ENCODE results near the gene SPRED1. TPM values are rescaled to one million over a fixed set of nuclear protein-coding genes. Genes with fewer than 3 reads are reported as not detected.

Gene SPRED1
- total RNA-seq, 4 donors from 2014 or later, result 11.8 to 30.0 (median 19.7) TPM

GRCh38 chr15:38324939-38325647 lies 72.5 kb downstream of the SPRED1 start:
- no peak overlapping the region for H3K4me3 ChIP-seq
- H3K36me3 ChIP-seq, result peaks cover 0 to 40% of the 10 kb centered on the region in 2 donors
- no peaks in the 10 kb centered on the region for H3K4me1 ChIP-seq
- 88% methylated on average over 5 to 7 of the region's 7 CpGs for WGBS, 2 donors (ENCODE audit: low coverage in 1 of 2)
- TF ChIP-seq CTCF (IDR thresholded peaks at IDR 0.05) (no peak), POLR2AphosphoS5 (IDR thresholded peaks at IDR 0.05) (no peak), EP300 (IDR thresholded peaks at IDR 0.05) (no peak), POLR2A (IDR thresholded peaks at IDR 0.05) (no peak)
- H3K27ac ChIP-seq, result no peak overlapping the region
- no peaks in the 10 kb centered on the region for H3K9me3 ChIP-seq
- no peak for ATAC-seq
- no peaks in the 10 kb centered on the region for H3K27me3 ChIP-seq

- no peaks in the 10 kb centered on the region for H3K27me3 ChIP-seq
- TF ChIP-seq POLR2AphosphoS5 (IDR thresholded peaks at IDR 0.05) (no peak), POLR2A (IDR thresholded peaks at IDR 0.05) (no peak), EP300 (IDR thresholded peaks at IDR 0.05) (no peak), CTCF (IDR thresholded peaks at IDR 0.05) (no peak)
- H3K9me3 ChIP-seq, result no peaks in the 10 kb centered on the region
- peaks cover 0 to 40% of the 10 kb centered on the region in 2 donors for H3K36me3 ChIP-seq
- WGBS, 2 donors (ENCODE audit: low coverage in 1 of 2), result 100% methylated on average over 1 of the region's 1 CpG; no CpG with 5 or more reads in 1 of the 2 donors
- H3K4me3 ChIP-seq, result no peak overlapping the region
- H3K27ac ChIP-seq, result no peak overlapping the region
- H3K4me1 ChIP-seq, result no peaks in the 10 kb centered on the region
- ATAC-seq, result no peak
Measured at GRCh38 chr15:38325648-38325990, 73.0 kb downstream of the SPRED1 start.

GRCh38 chr15:38332711-38333110 lies 80.1 kb downstream of the SPRED1 start:
- H3K36me3 ChIP-seq, result no peaks in the 10 kb centered on the region
- H3K4me3 ChIP-seq, result no peak overlapping the region
- 86% methylated on average over 1 of the region's 1 CpG; no CpG with 5 or more reads in 1 of the 2 donors for WGBS, 2 donors (ENCODE audit: low coverage in 1 of 2)
- H3K27me3 ChIP-seq, result no peaks in the 10 kb centered on the region
- H3K27ac ChIP-seq, result no peak overlapping the region
- TF ChIP-seq CTCF (IDR thresholded peaks at IDR 0.05) (no peak), EP300 (IDR thresholded peaks at IDR 0.05) (no peak), POLR2A (IDR thresholded peaks at IDR 0.05) (no peak), POLR2AphosphoS5 (IDR thresholded peaks at IDR 0.05) (no peak)
- no peaks in the 10 kb centered on the region for H3K9me3 ChIP-seq
- no peak for ATAC-seq
- H3K4me1 ChIP-seq, result no peaks in the 10 kb centered on the region

- H3K27me3 ChIP-seq, result no peaks in the 10 kb centered on the region
- no peak overlapping the region for H3K27ac ChIP-seq
- ATAC-seq, result no peak
- H3K9me3 ChIP-seq, result no peaks in the 10 kb centered on the region
- H3K4me3 ChIP-seq, result no peak overlapping the region
- TF ChIP-seq POLR2A (IDR thresholded peaks at IDR 0.05), result no peak
- no peak for TF ChIP-seq EP300 (IDR thresholded peaks at IDR 0.05)
- H3K36me3 ChIP-seq, result peaks cover 0 to 3% of the 10 kb centered on the region in 2 donors
- no peaks in the 10 kb centered on the region for H3K4me1 ChIP-seq
- WGBS, 2 donors (ENCODE audit: low coverage in 1 of 2), result 0% methylated on average over 1 of the region's 1 CpG
Measured at GRCh38 chr15:38335116-38335515, 82.5 kb downstream of the SPRED1 start.

GRCh38 chr15:38344351-38344750 lies 91.7 kb downstream of the SPRED1 start:
- Histone ChIP-seq H3K27ac (no peak overlapping the region), H3K4me3 (no peak overlapping the region), H3K4me1 (no peaks in the 10 kb centered on the region), H3K9me3 (no peaks in the 10 kb centered on the region), H3K27me3 (no peaks in the 10 kb centered on the region), H3K36me3 (peaks cover 0 to 4% of the 10 kb centered on the region in 2 donors)
- WGBS, 2 donors (ENCODE audit: low coverage in 1 of 2), result 69 to 91% methylated on average over 2 of the region's 2 CpGs
- TF ChIP-seq POLR2AphosphoS5 (IDR thresholded peaks at IDR 0.05) (no peak), CTCF (IDR thresholded peaks at IDR 0.05) (no peak), EP300 (IDR thresholded peaks at IDR 0.05) (no peak), POLR2A (IDR thresholded peaks at IDR 0.05) (no peak)
- ATAC-seq, result no peak
